A673 (cell line): ENCODE results near the gene SHISAL1. TPM values are rescaled to one million over a fixed set of nuclear protein-coding genes. Genes with fewer than 3 reads are reported as not detected.

Experiments
- BruUV-seq: library from RNA; stranded (reverse); fragments of 400-500 nt; replicated peaks from 2 replicates; lab custom pipeline; 2021; lab: Mats Ljungman, UMichigan
- CTCF ChIA-PET: fragments of 300-600 bp; sonication (Branson Sonifier 250); formaldehyde crosslinking; loops from one replicate; lab custom pipeline; 2022; ENCODE audit warnings: antibody characterized with exemption; lab: Charles Lee
- POLR2A ChIA-PET: fragments of 300-600 bp; sonication (Branson Sonifier 250); formaldehyde crosslinking; loops from one replicate; lab custom pipeline; 2022; ENCODE audit warnings: antibody characterized with exemption; ENCODE audit not compliant: low non-redundant PET; lab: Charles Lee
- DNase-seq: peaks from one replicate; pipeline ENCODE4 v3.0.0-alpha.2; 2015; ENCODE audit warnings: low spot score
- H3K27ac ChIP-seq: fragments of 200-600 bp; sonication (generic); 2 replicates; pipeline ENCODE4 v1.5.1; 2016; ENCODE audit warnings: mixed run types, low read depth, mild to moderate bottlenecking, mixed read lengths, antibody characterized with exemption, low read length; ENCODE audit not compliant: poor library complexity, severe bottlenecking
- H3K27me3 ChIP-seq: fragments of 200-600 bp; sonication (generic); replicated peaks from 2 replicates; pipeline ENCODE4 v1.6.1; 2017; ENCODE audit warnings: mixed run types, low read depth, mild to moderate bottlenecking, mixed read lengths, antibody characterized with exemption, low read length; ENCODE audit not compliant: insufficient read depth, poor library complexity
- H3K36me3 ChIP-seq: fragments of 200-600 bp; sonication (generic); 2 replicates; pipeline ENCODE4 v1.6.1; 2016; ENCODE audit warnings: mixed run types, mild to moderate bottlenecking, mixed read lengths, antibody characterized with exemption, low read length; ENCODE audit not compliant: insufficient read depth, poor library complexity, severe bottlenecking
- H3K4me1 ChIP-seq: fragments of 200-600 bp; sonication (generic); 2 replicates; pipeline ENCODE4 v1.6.1; 2017; ENCODE audit warnings: mixed run types, mild to moderate bottlenecking, mixed read lengths, antibody characterized with exemption, low read length; ENCODE audit not compliant: insufficient read depth, poor library complexity, severe bottlenecking
- H3K4me3 ChIP-seq: fragments of 200-600 bp; sonication (generic); 2 replicates; pipeline ENCODE4 v1.5.1; 2016; ENCODE audit warnings: low read depth, mixed run types, mild to moderate bottlenecking, mixed read lengths, low read length; ENCODE audit not compliant: poor library complexity, severe bottlenecking
- H3K9me3 ChIP-seq: fragments of 200-600 bp; sonication (generic); 2 replicates; pipeline ENCODE4 v1.6.1; 2016; ENCODE audit warnings: mixed run types, low read depth, mild to moderate bottlenecking, mixed read lengths, antibody characterized with exemption, low read length; ENCODE audit not compliant: poor library complexity, severe bottlenecking
- CTCF ChIP-seq: fragments of 300-800, 200-600 bp; sonication (generic); conservative IDR thresholded peaks from 2 replicates; pipeline ENCODE4 v1.5.1; 2017; ENCODE audit warnings: low read depth, mild to moderate bottlenecking, antibody characterized with exemption, low read length, moderate library complexity, mixed read lengths
- EZH2 ChIP-seq: fragments of 200-600 bp; sonication (generic); IDR thresholded peaks from 2 replicates; pipeline ENCODE4 v1.6.1; 2017; ENCODE audit warnings: borderline replicate concordance, low read depth, mild to moderate bottlenecking, mixed read lengths, antibody characterized with exemption, low read length; ENCODE audit not compliant: poor library complexity, severe bottlenecking
- intact Hi-C: fragments of 100-400 bp; cut with micrococcal nuclease; formaldehyde crosslinking; loops from one replicate; pipeline ENCODE4 v1.10.0; 2022; ENCODE audit not compliant: unreplicated experiment
- total RNA-seq: library from RNA; stranded (reverse); gene quantifications from 2 replicates; pipeline ENCODE4 v1.2.3, GENCODE V29; 2021

SHISAL1 gene
- total RNA-seq, 1 experiment from 2014 or later = 1.8 TPM

GRCh38 chr22:44345872-44346271, 33.1 kb upstream of the SHISAL1 start:
- Histone ChIP-seq H3K27ac (no peak overlapping the region), H3K4me3 (no peak overlapping the region), H3K27me3 (no peaks in the 10 kb centered on the region), H3K4me1 (no peaks in the 10 kb centered on the region), H3K36me3 (no peaks in the 10 kb centered on the region), H3K9me3 (no peaks in the 10 kb centered on the region)
- POLR2A ChIA-PET = interaction anchor here (0.6 kb wide), 1 partner anchor 30 kb away, joined by 3 read pairs; no protein-coding TSS in a partner anchor
- CTCF ChIA-PET = interaction anchor here (1.0 kb wide), 1 partner anchor 14 kb away, joined by 4 read pairs; no protein-coding TSS in a partner anchor
- BruUV-seq = no TSS peak
- TF ChIP-seq EZH2 (no peak), CTCF (no peak)
- no peak for DNase-seq
- intact Hi-C loops = no loop called here

- Histone ChIP-seq H3K4me3 (no peak overlapping the region), H3K36me3 (no peaks in the 10 kb centered on the region), H3K27ac (no peak overlapping the region), H3K27me3 (no peaks in the 10 kb centered on the region), H3K9me3 (no peaks in the 10 kb centered on the region), H3K4me1 (no peaks in the 10 kb centered on the region)
- ChIA-PET CTCF (interaction anchor here (0.6 kb wide), 1 partner anchor 1808 kb away, joined by 3 read pairs; no protein-coding TSS in a partner anchor), POLR2A (no interaction called here)
- intact Hi-C loops = no loop called here
- TF ChIP-seq CTCF (no peak), EZH2 (no peak)
- no TSS peak for BruUV-seq
- DNase-seq = no peak
Measured at GRCh38 chr22:44344407-44344806, 31.7 kb upstream of the SHISAL1 start.

GRCh38 chr22:44342347-44342956, 29.7 kb upstream of the SHISAL1 start:
- POLR2A ChIA-PET = no interaction called here

More at GRCh38 chr22:44342347-44342956, 29.7 kb upstream of the SHISAL1 start:
- no peak for TF ChIP-seq EZH2
- TF ChIP-seq CTCF = no peak
- no peaks in the 10 kb centered on the region for H3K9me3 ChIP-seq
- H3K27ac ChIP-seq = no peak overlapping the region
- DNase-seq = no peak
- no TSS peak for BruUV-seq
- intact Hi-C loops = no loop called here
- CTCF ChIA-PET = no interaction called here
- no peak overlapping the region for H3K4me3 ChIP-seq
- H3K27me3 ChIP-seq = no peaks in the 10 kb centered on the region
- no peaks in the 10 kb centered on the region for H3K4me1 ChIP-seq
- H3K36me3 ChIP-seq = no peaks in the 10 kb centered on the region
